GM21360 (cell line): ENCODE results near the gene TTL.
"Not testable (repeated sequence)": the region's sequence is repeated elsewhere in the genome, so short reads cannot be mapped to it uniquely, and the experiment has no call there.

ENCODE experiments used
- ATAC-seq: cut with Tn5 transposase; IDR thresholded peaks from one replicate; pipeline ENCODE4 v1.9.1; 2021; ENCODE audit warnings: mild to moderate bottlenecking, moderate library complexity; ENCODE audit not compliant: unreplicated experiment

TTL gene

DNA sequence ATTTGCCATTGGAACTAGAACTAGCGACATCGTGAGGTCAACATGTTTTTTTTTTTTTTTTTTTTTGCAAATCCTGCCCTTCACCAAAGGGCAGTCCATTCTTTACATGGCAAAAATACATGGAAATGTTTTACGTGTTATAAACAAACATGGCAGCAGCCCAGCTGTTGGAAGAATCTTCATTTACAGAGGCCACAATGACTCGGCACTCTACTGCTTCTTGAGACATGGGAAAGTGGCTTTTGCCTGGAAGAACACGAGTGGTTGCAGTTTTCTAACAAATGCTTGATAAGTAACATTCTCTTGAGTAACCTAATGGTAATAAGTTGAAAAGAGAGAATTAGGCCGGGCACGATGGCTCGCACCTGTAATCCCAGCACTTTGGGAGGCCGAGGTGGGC is 37.5 kb downstream of the TTL start:
- no peak for ATAC-seq

GRCh38 chr2:112520234-112520783 is 38.4 kb downstream of the TTL start:
- no peak for ATAC-seq

GRCh38 chr2:112523291-112523777 is 41.4 kb downstream of the TTL start:
- no peak for ATAC-seq

DNA sequence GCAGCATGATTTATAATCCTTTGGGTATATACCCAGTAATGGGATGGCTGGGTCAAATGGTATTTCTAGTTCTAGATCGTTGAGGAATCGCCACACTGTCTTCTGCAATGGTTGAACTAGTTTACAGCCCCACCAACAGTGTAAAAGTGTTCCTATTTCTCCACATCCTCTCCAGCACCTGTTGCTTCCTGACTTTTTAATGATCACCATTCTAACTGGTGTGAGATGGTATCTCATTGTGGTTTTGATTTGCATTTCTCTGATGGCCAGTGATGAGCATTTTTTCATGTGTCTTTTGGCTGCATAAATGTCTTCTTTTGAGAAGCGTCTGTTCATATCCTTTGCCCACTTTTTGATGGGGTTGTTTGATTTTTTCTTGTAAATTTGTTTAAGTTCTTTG is 42.3 kb downstream of the TTL start:
- ATAC-seq = not testable (repeated sequence)

- ATAC-seq = no peak
These were observed 46.6 kb downstream of the TTL start for GRCh38 chr2:112528541-112528940.

GRCh38 chr2:112529757-112530156 is 47.8 kb downstream of the TTL start:
- ATAC-seq = no peak

DNA sequence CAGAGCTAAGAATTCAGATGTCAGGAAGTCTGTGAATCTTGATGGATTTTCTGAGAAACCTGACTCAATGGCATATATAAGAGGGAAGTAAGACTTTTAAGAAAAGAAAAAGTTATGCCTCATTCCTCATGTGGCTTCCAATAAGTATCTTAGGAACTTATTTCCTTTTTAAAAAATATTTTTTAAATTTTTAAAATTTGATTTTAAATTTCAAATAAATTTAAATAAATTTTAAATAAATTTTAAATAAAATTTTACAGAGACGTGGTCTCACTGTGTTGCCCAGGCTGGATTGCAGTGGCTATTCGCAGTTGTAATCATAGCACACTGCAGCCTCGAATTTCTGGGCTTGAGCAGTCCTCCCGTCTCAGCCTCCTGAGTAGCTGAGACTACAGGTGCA is 48.8 kb downstream of the TTL start:
- no peak for ATAC-seq

GRCh38 chr2:112534826-112535225 is 52.9 kb downstream of the TTL start:
- no peak for ATAC-seq

- ATAC-seq = not testable (repeated sequence)
These were observed 54.7 kb downstream of the TTL start for GRCh38 chr2:112536665-112537064.

DNA sequence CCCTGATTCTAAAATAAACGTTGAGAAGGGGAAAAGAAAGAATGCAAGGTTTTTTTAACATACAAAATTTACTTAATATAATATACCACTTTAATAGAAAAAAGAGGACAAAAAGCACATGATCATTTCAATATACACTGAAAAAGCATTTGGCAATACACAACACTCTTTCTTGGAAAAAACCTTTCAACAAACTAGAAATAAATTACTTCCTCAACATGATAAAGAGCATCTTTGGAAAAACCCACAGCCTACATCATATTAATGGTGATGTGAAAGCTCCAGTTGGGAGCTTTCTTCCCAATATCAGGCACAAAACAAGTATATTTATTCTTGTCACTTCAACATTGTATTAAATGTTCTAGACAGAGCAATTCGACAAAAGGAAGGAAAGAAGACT is 57.4 kb downstream of the TTL start:
- no peak for ATAC-seq

DNA sequence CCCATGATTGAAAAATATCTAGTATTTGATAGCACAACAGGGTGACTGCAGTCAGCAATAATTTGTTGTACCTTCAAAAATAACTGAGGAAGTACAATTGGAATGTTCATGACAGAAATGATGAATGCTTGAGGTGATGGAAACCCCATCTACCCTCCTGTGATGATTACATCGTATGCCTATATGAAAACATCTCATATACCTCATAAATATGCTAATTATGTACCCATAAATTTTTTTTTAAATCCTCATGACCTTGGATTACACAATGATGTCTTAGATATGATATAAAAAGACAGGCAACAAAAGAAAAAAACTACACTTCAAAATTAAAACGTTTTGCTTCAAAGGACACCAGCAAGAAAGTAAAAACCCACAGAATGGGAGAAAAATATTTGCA is 59.0 kb downstream of the TTL start:
- ATAC-seq = no peak

- peak; percentile 44 for ATAC-seq
These were observed 59.6 kb downstream of the TTL start for GRCh38 chr2:112541315-112542122.

DNA sequence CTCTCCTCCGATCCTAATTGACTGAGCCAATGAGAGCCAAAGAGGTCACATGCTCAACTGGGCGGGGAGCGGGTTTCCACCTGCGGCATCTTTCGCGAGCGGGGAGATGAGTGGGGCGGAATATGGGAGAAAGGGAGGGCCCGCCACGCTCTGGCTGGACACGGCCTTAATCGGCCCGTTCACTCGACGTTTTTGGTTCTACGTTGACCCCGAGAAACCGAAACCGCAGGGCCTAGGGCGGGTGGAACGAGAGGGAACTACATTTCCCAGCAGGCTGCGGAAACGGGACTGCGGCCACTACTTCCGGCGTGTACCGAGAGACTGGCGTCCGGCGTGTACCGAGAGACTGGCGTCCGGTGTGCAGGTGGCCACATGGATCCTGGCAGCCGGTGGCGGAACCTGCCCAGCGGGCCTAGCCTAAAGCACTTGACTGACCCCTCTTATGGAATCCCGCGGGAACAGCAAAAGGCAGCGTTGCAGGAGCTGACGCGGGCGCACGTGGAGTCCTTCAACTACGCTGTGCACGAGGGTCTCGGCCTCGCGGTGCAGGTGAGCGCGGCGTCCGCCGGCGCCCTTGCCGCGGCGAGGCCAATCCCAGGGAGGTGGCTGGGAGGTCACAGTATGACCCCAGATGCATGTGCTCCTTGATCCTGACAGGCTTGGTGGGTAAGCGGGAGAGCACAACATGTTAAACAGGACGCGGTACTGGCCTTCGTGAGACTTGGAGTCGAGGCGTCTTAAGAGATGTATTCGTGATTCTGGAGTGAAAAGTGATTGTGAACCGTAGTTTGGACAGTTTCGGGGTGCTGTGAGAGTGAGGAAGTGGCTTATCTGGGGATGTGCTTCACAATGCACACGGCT is 60.4 kb downstream of the TTL start, which contains the start of gene POLR1B:
Gene POLR1B (plus strand): TSS at position 343 of the 861 bp plus-strand sequence. CDS start 30 bp downstream, at position 373.
- ATAC-seq = peak; percentile 74

GRCh38 chr2:112542984-112543661 is 61.2 kb downstream of the TTL start:
- no peak for ATAC-seq

DNA sequence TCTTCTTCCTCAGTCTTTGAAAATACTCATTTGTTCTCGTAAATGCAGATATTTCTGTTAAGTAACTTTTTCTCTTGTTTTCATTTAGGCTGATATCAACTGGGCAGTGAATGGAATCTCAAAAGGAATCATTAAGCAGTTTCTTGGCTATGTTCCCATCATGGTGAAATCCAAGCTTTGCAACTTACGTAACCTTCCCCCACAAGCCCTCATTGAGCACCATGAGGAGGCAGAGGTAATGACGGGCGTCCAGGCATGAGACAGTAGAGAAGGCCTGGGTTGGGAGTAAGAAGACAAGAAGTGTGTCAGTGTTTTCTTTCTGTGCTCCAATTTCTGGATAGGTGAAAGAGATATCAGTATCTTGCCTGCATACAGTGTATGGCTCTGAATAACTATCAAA is 65.4 kb downstream of the TTL start:
- ATAC-seq = no peak

- no peak for ATAC-seq
These were observed 67.0 kb downstream of the TTL start for GRCh38 chr2:112548980-112549379.

DNA sequence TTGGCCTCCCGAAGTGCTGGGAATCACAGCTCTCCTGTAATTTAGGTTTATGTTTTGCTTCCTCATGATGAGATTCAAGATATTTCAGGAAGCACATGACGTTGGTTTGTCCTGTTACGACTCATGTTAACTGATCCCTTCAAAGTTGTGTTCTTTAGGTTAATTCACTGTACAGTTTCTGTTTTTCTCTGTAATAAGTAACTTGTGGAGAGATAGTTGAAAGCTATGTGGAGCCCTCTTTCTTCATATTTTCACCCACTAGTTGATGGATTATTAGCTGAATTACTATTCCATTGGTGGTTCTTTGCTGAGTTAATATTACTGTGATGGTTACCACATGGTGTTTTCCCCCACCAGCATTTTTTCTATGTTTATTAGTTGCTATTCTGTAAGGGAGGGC is 84.1 kb downstream of the TTL start:
- no peak for ATAC-seq

GRCh38 chr2:112566508-112566907 is 84.6 kb downstream of the TTL start:
- not testable (repeated sequence) for ATAC-seq

- no peak for ATAC-seq
These were observed 90.0 kb downstream of the TTL start for GRCh38 chr2:112572005-112572404.

- ATAC-seq = no peak
These were observed 95.8 kb downstream of the TTL start for GRCh38 chr2:112577756-112578155.

- ATAC-seq = no peak
These were observed 97.3 kb downstream of the TTL start for GRCh38 chr2:112579241-112579640.
